WTC11 (cell line): Measurements from ENCODE around the gene NCK1. TPM values are rescaled to one million over a fixed set of nuclear protein-coding genes. Genes with fewer than 3 reads are reported as not detected.

Source experiments
- ATAC-seq: fragments of 200-7000 bp; cut with Tn5 transposase; 2 replicates; pipeline ENCODE4 v1.10.0; 2021; ENCODE audit warnings: mild to moderate bottlenecking, moderate library complexity
- CTCF ChIA-PET: fragments of 300-600 bp; sonication (Branson Sonifier 250); formaldehyde crosslinking; loops from one replicate; lab custom pipeline; 2021; ENCODE audit warnings: antibody characterized with exemption; lab: Charles Lee
- POLR2A ChIA-PET: fragments of 350-600 bp; sonication (Branson Sonifier 250); formaldehyde crosslinking; loops from one replicate; lab custom pipeline; 2021; ENCODE audit warnings: antibody characterized with exemption; lab: Charles Lee
- DNase-seq: peaks from one replicate; pipeline ENCODE4 v3.0.0; 2021; ENCODE audit warnings: low spot score
- H3K27ac Mint-ChIP-seq: 2 replicates; pipeline ENCODE4 v1.8.0; 2021; ENCODE audit warnings: mixed read lengths
- H3K27me3 Mint-ChIP-seq: 2 replicates; pipeline ENCODE4 v1.8.0; 2021; ENCODE audit warnings: low read depth, mild to moderate bottlenecking, moderate library complexity, mixed read lengths
- H3K36me3 Mint-ChIP-seq: 2 replicates; pipeline ENCODE4 v1.8.0; 2021; ENCODE audit warnings: mixed read lengths
- H3K4me1 Mint-ChIP-seq: 2 replicates; pipeline ENCODE4 v1.8.0; 2022; ENCODE audit warnings: mixed read lengths
- H3K4me3 Mint-ChIP-seq: 2 replicates; pipeline ENCODE4 v1.8.0; 2021; ENCODE audit warnings: mild to moderate bottlenecking, moderate library complexity, mixed read lengths
- H3K9me3 Mint-ChIP-seq: 2 replicates; pipeline ENCODE4 v1.8.0; 2021; ENCODE audit warnings: mixed read lengths
- CREB1 ChIP-seq: sonication (generic); formaldehyde crosslinking; IDR thresholded peaks from 2 replicates; pipeline ENCODE4 v1.8.0; 2023; ENCODE audit warnings: mild to moderate bottlenecking, missing genetic modification reagents
- HMGA2 ChIP-seq: fragments of 250-450 bp; sonication (Bioruptor Pico); IDR thresholded peaks from 2 replicates; pipeline ENCODE4 v1.4.0; 2021; ENCODE audit warnings: mild to moderate bottlenecking, moderate library complexity
- NFATC4 ChIP-seq: fragments of 250-450 bp; sonication (Bioruptor Pico); IDR thresholded peaks from 2 replicates; pipeline ENCODE4 v1.9.0; 2021; ENCODE audit warnings: mild to moderate bottlenecking
- OVOL2 ChIP-seq: fragments of 250-450 bp; sonication (Bioruptor Pico); IDR thresholded peaks from 2 replicates; pipeline ENCODE4 v1.9.0; 2021; ENCODE audit warnings: mild to moderate bottlenecking, borderline replicate concordance
- PRRX2 ChIP-seq: fragments of 250-450 bp; sonication (Bioruptor Pico); IDR thresholded peaks from 2 replicates; pipeline ENCODE4 v1.8.0; 2021; ENCODE audit warnings: mild to moderate bottlenecking
- TEAD1 ChIP-seq: sonication (generic); formaldehyde crosslinking; IDR thresholded peaks from 2 replicates; pipeline ENCODE4 v1.8.0; 2022; ENCODE audit warnings: mild to moderate bottlenecking, missing genetic modification reagents
- ZBTB21 ChIP-seq: sonication (generic); formaldehyde crosslinking; IDR thresholded peaks from 2 replicates; pipeline ENCODE4 v1.8.1; 2023; ENCODE audit warnings: mild to moderate bottlenecking, missing genetic modification reagents, borderline replicate concordance
- ZNF396 ChIP-seq: fragments of 250-450 bp; sonication (Bioruptor Pico); IDR thresholded peaks from 2 replicates; pipeline ENCODE4 v1.8.0; 2021; ENCODE audit warnings: mild to moderate bottlenecking, moderate library complexity, borderline replicate concordance
- total RNA-seq: library from RNA; stranded (reverse); gene quantifications from 3 replicates; pipeline ENCODE4 v1.2.3, GENCODE V29; 2021
- TF ChIP-seq, protein P1 (sequence below): sonication (generic); formaldehyde crosslinking; IDR thresholded peaks from 2 replicates; pipeline ENCODE4 v1.8.1; 2022; ENCODE audit warnings: low read depth, mild to moderate bottlenecking, moderate library complexity, missing genetic modification reagents, borderline replicate concordance
- TF ChIP-seq, protein P2 (sequence below): sonication (generic); formaldehyde crosslinking; IDR thresholded peaks from 2 replicates; pipeline ENCODE4 v1.8.1; 2023; ENCODE audit warnings: mild to moderate bottlenecking, missing genetic modification reagents, borderline replicate concordance
- TF ChIP-seq, protein P3 (sequence below): sonication (generic); formaldehyde crosslinking; conservative IDR thresholded peaks from 2 replicates; pipeline ENCODE4 v1.8.1; 2023; ENCODE audit warnings: mild to moderate bottlenecking, low read depth, missing genetic modification reagents, moderate library complexity
- TF ChIP-seq, protein P4 (sequence below): sonication (generic); formaldehyde crosslinking; IDR thresholded peaks from 2 replicates; pipeline ENCODE4 v1.8.1; 2023; ENCODE audit warnings: mild to moderate bottlenecking, missing genetic modification reagents, moderate library complexity
- TF ChIP-seq, protein P5 (sequence below): sonication (generic); formaldehyde crosslinking; IDR thresholded peaks from 2 replicates; pipeline ENCODE4 v1.8.0; 2023; ENCODE audit warnings: missing genetic modification reagents, mild to moderate bottlenecking, borderline replicate concordance
- TF ChIP-seq, protein P6 (sequence below): sonication (generic); formaldehyde crosslinking; IDR thresholded peaks from 2 replicates; pipeline ENCODE4 v1.8.0; 2022; ENCODE audit warnings: missing genetic modification reagents

The NCK1 gene
- total RNA-seq, 1 experiment from 2014 or later = 28.9 TPM

DNA sequence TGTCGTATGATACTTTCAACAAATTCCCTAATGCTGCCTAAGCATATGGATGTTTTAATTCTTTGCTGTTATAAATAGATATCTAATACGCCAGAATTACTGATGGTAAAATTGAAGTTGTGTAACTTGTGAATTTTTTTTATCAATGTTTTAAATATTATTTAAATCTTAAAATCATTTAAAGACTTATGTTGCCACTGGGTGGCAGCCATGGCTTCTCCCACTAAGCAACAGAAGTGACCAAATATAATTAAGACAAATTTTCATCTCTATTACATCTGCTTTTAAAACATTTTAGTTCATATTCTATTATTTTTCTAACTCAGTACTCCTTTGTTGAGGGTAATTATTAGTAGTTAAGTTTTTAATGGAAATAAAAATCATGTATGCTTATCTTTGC lies 87.7 kb downstream of the NCK1 start (continued):
- TF ChIP-seq, protein P1, sequence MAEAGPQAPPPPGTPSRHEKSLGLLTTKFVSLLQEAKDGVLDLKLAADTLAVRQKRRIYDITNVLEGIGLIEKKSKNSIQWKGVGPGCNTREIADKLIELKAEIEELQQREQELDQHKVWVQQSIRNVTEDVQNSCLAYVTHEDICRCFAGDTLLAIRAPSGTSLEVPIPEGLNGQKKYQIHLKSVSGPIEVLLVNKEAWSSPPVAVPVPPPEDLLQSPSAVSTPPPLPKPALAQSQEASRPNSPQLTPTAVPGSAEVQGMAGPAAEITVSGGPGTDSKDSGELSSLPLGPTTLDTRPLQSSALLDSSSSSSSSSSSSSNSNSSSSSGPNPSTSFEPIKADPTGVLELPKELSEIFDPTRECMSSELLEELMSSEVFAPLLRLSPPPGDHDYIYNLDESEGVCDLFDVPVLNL (CRISPR knock-in tag) = no peak
- no peak for TF ChIP-seq NFATC4 (CRISPR knock-in tag)
- no peak for TF ChIP-seq PRRX2
- no peak for TF ChIP-seq ZNF396
- TF ChIP-seq, protein P2, sequence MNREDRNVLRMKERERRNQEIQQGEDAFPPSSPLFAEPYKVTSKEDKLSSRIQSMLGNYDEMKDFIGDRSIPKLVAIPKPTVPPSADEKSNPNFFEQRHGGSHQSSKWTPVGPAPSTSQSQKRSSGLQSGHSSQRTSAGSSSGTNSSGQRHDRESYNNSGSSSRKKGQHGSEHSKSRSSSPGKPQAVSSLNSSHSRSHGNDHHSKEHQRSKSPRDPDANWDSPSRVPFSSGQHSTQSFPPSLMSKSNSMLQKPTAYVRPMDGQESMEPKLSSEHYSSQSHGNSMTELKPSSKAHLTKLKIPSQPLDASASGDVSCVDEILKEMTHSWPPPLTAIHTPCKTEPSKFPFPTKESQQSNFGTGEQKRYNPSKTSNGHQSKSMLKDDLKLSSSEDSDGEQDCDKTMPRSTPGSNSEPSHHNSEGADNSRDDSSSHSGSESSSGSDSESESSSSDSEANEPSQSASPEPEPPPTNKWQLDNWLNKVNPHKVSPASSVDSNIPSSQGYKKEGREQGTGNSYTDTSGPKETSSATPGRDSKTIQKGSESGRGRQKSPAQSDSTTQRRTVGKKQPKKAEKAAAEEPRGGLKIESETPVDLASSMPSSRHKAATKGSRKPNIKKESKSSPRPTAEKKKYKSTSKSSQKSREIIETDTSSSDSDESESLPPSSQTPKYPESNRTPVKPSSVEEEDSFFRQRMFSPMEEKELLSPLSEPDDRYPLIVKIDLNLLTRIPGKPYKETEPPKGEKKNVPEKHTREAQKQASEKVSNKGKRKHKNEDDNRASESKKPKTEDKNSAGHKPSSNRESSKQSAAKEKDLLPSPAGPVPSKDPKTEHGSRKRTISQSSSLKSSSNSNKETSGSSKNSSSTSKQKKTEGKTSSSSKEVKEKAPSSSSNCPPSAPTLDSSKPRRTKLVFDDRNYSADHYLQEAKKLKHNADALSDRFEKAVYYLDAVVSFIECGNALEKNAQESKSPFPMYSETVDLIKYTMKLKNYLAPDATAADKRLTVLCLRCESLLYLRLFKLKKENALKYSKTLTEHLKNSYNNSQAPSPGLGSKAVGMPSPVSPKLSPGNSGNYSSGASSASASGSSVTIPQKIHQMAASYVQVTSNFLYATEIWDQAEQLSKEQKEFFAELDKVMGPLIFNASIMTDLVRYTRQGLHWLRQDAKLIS (CRISPR knock-in tag) = no peak
- TF ChIP-seq, protein P3, sequence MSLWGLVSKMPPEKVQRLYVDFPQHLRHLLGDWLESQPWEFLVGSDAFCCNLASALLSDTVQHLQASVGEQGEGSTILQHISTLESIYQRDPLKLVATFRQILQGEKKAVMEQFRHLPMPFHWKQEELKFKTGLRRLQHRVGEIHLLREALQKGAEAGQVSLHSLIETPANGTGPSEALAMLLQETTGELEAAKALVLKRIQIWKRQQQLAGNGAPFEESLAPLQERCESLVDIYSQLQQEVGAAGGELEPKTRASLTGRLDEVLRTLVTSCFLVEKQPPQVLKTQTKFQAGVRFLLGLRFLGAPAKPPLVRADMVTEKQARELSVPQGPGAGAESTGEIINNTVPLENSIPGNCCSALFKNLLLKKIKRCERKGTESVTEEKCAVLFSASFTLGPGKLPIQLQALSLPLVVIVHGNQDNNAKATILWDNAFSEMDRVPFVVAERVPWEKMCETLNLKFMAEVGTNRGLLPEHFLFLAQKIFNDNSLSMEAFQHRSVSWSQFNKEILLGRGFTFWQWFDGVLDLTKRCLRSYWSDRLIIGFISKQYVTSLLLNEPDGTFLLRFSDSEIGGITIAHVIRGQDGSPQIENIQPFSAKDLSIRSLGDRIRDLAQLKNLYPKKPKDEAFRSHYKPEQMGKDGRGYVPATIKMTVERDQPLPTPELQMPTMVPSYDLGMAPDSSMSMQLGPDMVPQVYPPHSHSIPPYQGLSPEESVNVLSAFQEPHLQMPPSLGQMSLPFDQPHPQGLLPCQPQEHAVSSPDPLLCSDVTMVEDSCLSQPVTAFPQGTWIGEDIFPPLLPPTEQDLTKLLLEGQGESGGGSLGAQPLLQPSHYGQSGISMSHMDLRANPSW (CRISPR knock-in tag) = no peak
- no peak for TF ChIP-seq CREB1
- no peak for TF ChIP-seq OVOL2

DNA sequence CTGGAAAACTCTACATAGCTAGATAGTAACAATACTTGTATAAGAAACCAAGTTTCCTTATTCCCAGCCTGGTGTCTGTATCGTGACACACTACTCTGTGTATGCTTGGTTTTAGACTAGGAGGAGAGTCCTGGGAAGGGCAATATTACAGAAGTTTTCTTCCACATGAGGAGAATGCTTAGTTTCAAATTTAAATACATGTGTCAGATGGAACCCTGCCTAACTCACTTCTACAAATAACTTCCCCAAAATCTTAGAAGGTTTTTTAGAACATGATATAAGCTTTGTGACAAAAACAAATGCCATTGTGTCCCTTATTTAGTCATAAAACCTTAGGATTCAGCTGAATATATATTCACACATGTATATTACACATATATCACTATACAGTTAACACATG lies 88.6 kb downstream of the NCK1 start:
- ATAC-seq = no peak
- CTCF ChIA-PET = interaction anchor here (1.2 to 1.3 kb wide), 2 partner anchors 63 to 198 kb away, joined by 4 to 5 read pairs; partner anchors contain the start of gene STAG1

DNA sequence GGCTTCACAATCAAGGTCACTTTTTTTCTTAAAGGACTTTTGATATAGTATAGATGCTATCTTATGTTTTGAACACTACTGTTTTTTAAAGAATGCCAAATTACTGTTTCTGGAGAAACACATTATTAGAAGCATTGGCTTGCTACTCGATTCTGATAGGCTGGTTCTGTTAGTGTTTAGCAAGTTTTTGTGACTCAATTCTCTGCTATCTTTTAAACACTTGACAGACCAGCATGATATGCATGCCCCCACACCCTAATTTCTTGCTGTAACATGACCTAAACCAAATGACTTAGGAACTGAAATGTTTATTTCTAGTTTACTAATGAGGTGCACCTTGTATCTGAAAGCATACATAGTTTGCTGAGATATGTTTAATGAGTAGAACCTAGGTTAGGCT lies 90.3 kb downstream of the NCK1 start:
- ChIA-PET CTCF (interaction anchor here (0.7 kb wide), 1 partner anchor 200 kb away, joined by 3 read pairs; the partner anchor contains the start of gene STAG1), POLR2A (no interaction called here)
- Mint-ChIP-seq H3K36me3 (no peaks in the 10 kb centered on the region), H3K4me3 (no peak overlapping the region), H3K9me3 (no peaks in the 10 kb centered on the region), H3K27me3 (no peaks in the 10 kb centered on the region), H3K27ac (no peak overlapping the region), H3K4me1 (peaks cover 19% of the 10 kb centered on the region)
- ATAC-seq (no peak), DNase-seq (no peak)
- TF ChIP-seq, protein P4, sequence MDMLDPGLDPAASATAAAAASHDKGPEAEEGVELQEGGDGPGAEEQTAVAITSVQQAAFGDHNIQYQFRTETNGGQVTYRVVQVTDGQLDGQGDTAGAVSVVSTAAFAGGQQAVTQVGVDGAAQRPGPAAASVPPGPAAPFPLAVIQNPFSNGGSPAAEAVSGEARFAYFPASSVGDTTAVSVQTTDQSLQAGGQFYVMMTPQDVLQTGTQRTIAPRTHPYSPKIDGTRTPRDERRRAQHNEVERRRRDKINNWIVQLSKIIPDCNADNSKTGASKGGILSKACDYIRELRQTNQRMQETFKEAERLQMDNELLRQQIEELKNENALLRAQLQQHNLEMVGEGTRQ (CRISPR knock-in tag) = no peak
- TF ChIP-seq ZBTB21 = no peak
- TF ChIP-seq, protein P5, sequence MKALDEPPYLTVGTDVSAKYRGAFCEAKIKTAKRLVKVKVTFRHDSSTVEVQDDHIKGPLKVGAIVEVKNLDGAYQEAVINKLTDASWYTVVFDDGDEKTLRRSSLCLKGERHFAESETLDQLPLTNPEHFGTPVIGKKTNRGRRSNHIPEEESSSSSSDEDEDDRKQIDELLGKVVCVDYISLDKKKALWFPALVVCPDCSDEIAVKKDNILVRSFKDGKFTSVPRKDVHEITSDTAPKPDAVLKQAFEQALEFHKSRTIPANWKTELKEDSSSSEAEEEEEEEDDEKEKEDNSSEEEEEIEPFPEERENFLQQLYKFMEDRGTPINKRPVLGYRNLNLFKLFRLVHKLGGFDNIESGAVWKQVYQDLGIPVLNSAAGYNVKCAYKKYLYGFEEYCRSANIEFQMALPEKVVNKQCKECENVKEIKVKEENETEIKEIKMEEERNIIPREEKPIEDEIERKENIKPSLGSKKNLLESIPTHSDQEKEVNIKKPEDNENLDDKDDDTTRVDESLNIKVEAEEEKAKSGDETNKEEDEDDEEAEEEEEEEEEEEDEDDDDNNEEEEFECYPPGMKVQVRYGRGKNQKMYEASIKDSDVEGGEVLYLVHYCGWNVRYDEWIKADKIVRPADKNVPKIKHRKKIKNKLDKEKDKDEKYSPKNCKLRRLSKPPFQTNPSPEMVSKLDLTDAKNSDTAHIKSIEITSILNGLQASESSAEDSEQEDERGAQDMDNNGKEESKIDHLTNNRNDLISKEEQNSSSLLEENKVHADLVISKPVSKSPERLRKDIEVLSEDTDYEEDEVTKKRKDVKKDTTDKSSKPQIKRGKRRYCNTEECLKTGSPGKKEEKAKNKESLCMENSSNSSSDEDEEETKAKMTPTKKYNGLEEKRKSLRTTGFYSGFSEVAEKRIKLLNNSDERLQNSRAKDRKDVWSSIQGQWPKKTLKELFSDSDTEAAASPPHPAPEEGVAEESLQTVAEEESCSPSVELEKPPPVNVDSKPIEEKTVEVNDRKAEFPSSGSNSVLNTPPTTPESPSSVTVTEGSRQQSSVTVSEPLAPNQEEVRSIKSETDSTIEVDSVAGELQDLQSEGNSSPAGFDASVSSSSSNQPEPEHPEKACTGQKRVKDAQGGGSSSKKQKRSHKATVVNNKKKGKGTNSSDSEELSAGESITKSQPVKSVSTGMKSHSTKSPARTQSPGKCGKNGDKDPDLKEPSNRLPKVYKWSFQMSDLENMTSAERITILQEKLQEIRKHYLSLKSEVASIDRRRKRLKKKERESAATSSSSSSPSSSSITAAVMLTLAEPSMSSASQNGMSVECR (CRISPR knock-in tag) = no peak

More for the DNA sequence above, 88.6 kb downstream of the NCK1 start:
- no peak for DNase-seq
- no peak for TF ChIP-seq HMGA2
- no peak for TF ChIP-seq TEAD1 (CRISPR knock-in tag)
- TF ChIP-seq, protein P6, sequence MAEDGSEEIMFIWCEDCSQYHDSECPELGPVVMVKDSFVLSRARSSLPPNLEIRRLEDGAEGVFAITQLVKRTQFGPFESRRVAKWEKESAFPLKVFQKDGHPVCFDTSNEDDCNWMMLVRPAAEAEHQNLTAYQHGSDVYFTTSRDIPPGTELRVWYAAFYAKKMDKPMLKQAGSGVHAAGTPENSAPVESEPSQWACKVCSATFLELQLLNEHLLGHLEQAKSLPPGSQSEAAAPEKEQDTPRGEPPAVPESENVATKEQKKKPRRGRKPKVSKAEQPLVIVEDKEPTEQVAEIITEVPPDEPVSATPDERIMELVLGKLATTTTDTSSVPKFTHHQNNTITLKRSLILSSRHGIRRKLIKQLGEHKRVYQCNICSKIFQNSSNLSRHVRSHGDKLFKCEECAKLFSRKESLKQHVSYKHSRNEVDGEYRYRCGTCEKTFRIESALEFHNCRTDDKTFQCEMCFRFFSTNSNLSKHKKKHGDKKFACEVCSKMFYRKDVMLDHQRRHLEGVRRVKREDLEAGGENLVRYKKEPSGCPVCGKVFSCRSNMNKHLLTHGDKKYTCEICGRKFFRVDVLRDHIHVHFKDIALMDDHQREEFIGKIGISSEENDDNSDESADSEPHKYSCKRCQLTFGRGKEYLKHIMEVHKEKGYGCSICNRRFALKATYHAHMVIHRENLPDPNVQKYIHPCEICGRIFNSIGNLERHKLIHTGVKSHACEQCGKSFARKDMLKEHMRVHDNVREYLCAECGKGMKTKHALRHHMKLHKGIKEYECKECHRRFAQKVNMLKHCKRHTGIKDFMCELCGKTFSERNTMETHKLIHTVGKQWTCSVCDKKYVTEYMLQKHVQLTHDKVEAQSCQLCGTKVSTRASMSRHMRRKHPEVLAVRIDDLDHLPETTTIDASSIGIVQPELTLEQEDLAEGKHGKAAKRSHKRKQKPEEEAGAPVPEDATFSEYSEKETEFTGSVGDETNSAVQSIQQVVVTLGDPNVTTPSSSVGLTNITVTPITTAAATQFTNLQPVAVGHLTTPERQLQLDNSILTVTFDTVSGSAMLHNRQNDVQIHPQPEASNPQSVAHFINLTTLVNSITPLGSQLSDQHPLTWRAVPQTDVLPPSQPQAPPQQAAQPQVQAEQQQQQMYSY (CRISPR knock-in tag) = no peak
- no peaks in the 10 kb centered on the region for H3K27me3 Mint-ChIP-seq
- no peak overlapping the region for H3K4me3 Mint-ChIP-seq
- H3K9me3 Mint-ChIP-seq = no peaks in the 10 kb centered on the region
- POLR2A ChIA-PET = no interaction called here
- H3K4me1 Mint-ChIP-seq = peaks cover 11% of the 10 kb centered on the region
- H3K27ac Mint-ChIP-seq = no peak overlapping the region
- H3K36me3 Mint-ChIP-seq = peaks cover 6% of the 10 kb centered on the region
